Activated CD4-positive, alpha-beta T cell treated with anti-CD3 and anti-CD28 coated beads, Interleukin-2, Interleukin-4, amounts not matched to agents 100 ng/mL and 50 ng/mL, durations not matched to agents 16 hours and 8 hours (primary cell): ENCODE results near the gene KIAA1755.

Experiments
- DNase-seq: peaks from one replicate; pipeline ENCODE4 v3.0.0-alpha.2; 2020; ENCODE audit warnings: low spot score

The KIAA1755 gene

GRCh38 chr20:38203981-38204357, 56.6 kb downstream of the KIAA1755 start:
- DNase-seq: no peak

- DNase-seq: no peak
Observed at GRCh38 chr20:38203337-38203980, 57.1 kb downstream of the KIAA1755 start.

GRCh38 chr20:38202982-38203293, 57.6 kb downstream of the KIAA1755 start:
- no peak for DNase-seq

GRCh38 chr20:38202153-38202981, 58.2 kb downstream of the KIAA1755 start:
- no peak for DNase-seq

GRCh38 chr20:38201356-38201755, 59.2 kb downstream of the KIAA1755 start:
- DNase-seq: no peak

GRCh38 chr20:38200646-38201045, 59.9 kb downstream of the KIAA1755 start:
- no peak for DNase-seq

- no peak for DNase-seq
Observed at GRCh38 chr20:38199501-38200390, 60.8 kb downstream of the KIAA1755 start.

- DNase-seq: no peak
Observed at GRCh38 chr20:38198238-38198861, 62.2 kb downstream of the KIAA1755 start.

GRCh38 chr20:38197619-38198018, 62.9 kb downstream of the KIAA1755 start:
- no peak for DNase-seq

GRCh38 chr20:38197217-38197616, 63.3 kb downstream of the KIAA1755 start:
- no peak for DNase-seq

GRCh38 chr20:38196592-38196991, 63.9 kb downstream of the KIAA1755 start:
- no peak for DNase-seq

- no peak for DNase-seq
Observed at GRCh38 chr20:38196076-38196475, 64.5 kb downstream of the KIAA1755 start.

GRCh38 chr20:38195521-38195920, 65.0 kb downstream of the KIAA1755 start:
- DNase-seq: no peak

- DNase-seq: no peak
Observed at GRCh38 chr20:38194971-38195504, 65.5 kb downstream of the KIAA1755 start.

GRCh38 chr20:38193586-38194105, 66.9 kb downstream of the KIAA1755 start:
- DNase-seq: no peak

- no peak for DNase-seq
Observed at GRCh38 chr20:38192323-38192885, 68.1 kb downstream of the KIAA1755 start.

GRCh38 chr20:38191654-38192053, 68.9 kb downstream of the KIAA1755 start:
- no peak for DNase-seq

GRCh38 chr20:38190936-38191371, 69.6 kb downstream of the KIAA1755 start:
- DNase-seq: no peak

GRCh38 chr20:38190166-38190565, 70.4 kb downstream of the KIAA1755 start:
- DNase-seq: no peak

GRCh38 chr20:38187517-38187916, 73.0 kb downstream of the KIAA1755 start:
- no peak for DNase-seq

- DNase-seq: no peak
Observed at GRCh38 chr20:38186788-38187221, 73.7 kb downstream of the KIAA1755 start.
